SK-N-SH treated with all-trans-retinoic acid at 6 μM for 48 hours (cell line): Measurements from ENCODE around the gene MEIS2.

ENCODE experiments used
- BACH2 ChIP-seq: fragments of 250-450 bp; sonication (Bioruptor Pico); IDR thresholded peaks from 2 replicates; pipeline ENCODE4 v1.9.0; 2021; ENCODE audit warnings: mild to moderate bottlenecking, borderline replicate concordance
- ZFP30 ChIP-seq: fragments of 450-650 bp; formaldehyde crosslinking; IDR thresholded peaks from 2 replicates; pipeline ENCODE4 v1.5.0; 2022; ENCODE audit warnings: mild to moderate bottlenecking, moderate library complexity
- TF ChIP-seq, protein P1 (sequence below): fragments of 250-450 bp; sonication (Bioruptor Pico); IDR thresholded peaks from 2 replicates; pipeline ENCODE4 v1.8.0; 2020; ENCODE audit warnings: mild to moderate bottlenecking, moderate library complexity, borderline replicate concordance
- TF ChIP-seq, protein P2 (sequence below): fragments of 250-450 bp; sonication (Bioruptor Pico); IDR thresholded peaks from 2 replicates; pipeline ENCODE4 v1.5.1; 2020; ENCODE audit warnings: low read depth, mild to moderate bottlenecking, moderate library complexity

DNA sequence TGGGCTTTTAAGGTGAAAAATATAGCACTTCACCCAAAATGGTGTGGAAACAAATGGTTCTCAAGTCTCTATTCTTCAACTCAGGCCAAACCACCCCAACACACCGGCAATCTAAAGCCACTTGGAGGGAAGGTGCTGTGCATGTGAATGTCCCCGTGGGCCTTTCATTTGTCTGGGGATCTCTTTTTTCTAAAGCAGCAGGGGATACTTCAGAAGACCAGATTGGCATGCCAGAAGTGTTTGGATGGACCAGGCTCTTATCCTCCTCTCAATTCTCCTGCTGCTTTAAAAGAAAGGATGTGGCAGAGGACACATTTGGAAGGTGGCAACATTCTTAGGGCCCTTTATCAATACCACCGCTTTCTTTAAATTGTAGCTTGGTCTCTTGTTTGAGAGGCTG is 193.1 kb downstream of the MEIS2 start:
- TF ChIP-seq, protein P1, sequence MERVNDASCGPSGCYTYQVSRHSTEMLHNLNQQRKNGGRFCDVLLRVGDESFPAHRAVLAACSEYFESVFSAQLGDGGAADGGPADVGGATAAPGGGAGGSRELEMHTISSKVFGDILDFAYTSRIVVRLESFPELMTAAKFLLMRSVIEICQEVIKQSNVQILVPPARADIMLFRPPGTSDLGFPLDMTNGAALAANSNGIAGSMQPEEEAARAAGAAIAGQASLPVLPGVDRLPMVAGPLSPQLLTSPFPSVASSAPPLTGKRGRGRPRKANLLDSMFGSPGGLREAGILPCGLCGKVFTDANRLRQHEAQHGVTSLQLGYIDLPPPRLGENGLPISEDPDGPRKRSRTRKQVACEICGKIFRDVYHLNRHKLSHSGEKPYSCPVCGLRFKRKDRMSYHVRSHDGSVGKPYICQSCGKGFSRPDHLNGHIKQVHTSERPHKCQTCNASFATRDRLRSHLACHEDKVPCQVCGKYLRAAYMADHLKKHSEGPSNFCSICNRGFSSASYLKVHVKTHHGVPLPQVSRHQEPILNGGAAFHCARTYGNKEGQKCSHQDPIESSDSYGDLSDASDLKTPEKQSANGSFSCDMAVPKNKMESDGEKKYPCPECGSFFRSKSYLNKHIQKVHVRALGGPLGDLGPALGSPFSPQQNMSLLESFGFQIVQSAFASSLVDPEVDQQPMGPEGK = no peak
- no peak for TF ChIP-seq ZFP30
- TF ChIP-seq, protein P2, sequence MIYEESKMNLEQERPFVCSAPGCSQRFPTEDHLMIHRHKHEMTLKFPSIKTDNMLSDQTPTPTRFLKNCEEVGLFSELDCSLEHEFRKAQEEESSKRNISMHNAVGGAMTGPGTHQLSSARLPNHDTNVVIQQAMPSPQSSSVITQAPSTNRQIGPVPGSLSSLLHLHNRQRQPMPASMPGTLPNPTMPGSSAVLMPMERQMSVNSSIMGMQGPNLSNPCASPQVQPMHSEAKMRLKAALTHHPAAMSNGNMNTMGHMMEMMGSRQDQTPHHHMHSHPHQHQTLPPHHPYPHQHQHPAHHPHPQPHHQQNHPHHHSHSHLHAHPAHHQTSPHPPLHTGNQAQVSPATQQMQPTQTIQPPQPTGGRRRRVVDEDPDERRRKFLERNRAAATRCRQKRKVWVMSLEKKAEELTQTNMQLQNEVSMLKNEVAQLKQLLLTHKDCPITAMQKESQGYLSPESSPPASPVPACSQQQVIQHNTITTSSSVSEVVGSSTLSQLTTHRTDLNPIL = no peak
- no peak for TF ChIP-seq BACH2 (CRISPR knock-in tag)
